ENCODE data around the gene PACS2. TPM values are rescaled to one million over a fixed set of nuclear protein-coding genes. Genes with fewer than 3 reads are reported as not detected.

The PACS2 gene
- total RNA-seq, 1 experiment from 2014 or later, result 100 TPM

DNA sequence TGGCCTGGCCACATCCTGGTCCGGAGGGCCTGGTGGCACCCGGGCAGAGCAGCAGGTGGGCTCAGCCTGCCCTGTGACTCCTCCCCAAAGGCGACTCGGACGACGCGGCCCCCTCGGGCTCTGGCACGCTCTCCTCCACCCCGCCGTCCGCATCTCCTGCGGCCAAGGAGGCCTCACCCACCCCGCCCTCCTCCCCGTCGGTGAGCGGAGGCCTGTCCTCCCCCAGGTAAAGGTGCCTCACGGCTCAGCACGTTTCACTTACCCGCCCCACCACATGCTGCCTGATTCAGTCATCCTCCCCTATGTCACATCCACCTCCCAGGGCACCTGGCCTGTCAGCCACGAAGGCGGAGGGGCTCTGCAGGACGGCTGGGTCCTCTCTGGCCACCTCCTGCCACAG lies 77.0 kb downstream of the PACS2 start:
- Mint-ChIP-seq H3K4me1 (no peaks in the 10 kb centered on the region), H3K4me3 (no peak overlapping the region), H3K27me3 (ENCODE audit: low read depth) (no peaks in the 10 kb centered on the region), H3K27ac (peak overlapping the region; percentile 38; the same call in 1 of the 2 replicates), H3K36me3 (peaks cover 3% of the 10 kb centered on the region; the same call in 1 of the 2 replicates), H3K9me3 (no peaks in the 10 kb centered on the region)
- no peak for ATAC-seq
- POLR2A ChIA-PET, result no interaction called here
- CTCF ChIA-PET, result interaction anchor here (1.7 kb wide), 1 partner anchor 14 kb away, joined by 4 read pairs; no protein-coding TSS in a partner anchor
- TF ChIP-seq ZNF281 (CRISPR knock-in tag; IDR thresholded peaks at IDR 0.05) (no peak), NFYB (CRISPR knock-in tag; conservative IDR thresholded peaks at IDR 0.05; ENCODE audit: low read depth) (no peak), HMGA2 (CRISPR knock-in tag; IDR thresholded peaks at IDR 0.05) (no peak), SP1 (CRISPR knock-in tag; conservative IDR thresholded peaks at IDR 0.05) (no peak), ZNF317 (CRISPR knock-in tag; IDR thresholded peaks at IDR 0.05; ENCODE audit: borderline replicate concordance, low read depth) (no peak), PRDM15 (CRISPR knock-in tag; IDR thresholded peaks at IDR 0.05) (no peak), TEAD1 (CRISPR knock-in tag; IDR thresholded peaks at IDR 0.05) (no peak)
- DNase-seq (ENCODE audit: low spot score), result no peak

- no peak overlapping the region for H3K27ac Mint-ChIP-seq
- H3K9me3 Mint-ChIP-seq, result no peaks in the 10 kb centered on the region
- no peak for TF ChIP-seq ETV6 (CRISPR knock-in tag; IDR thresholded peaks at IDR 0.05)
- H3K27me3 Mint-ChIP-seq (ENCODE audit: low read depth), result peaks cover under 1% of the 10 kb centered on the region
- CTCF ChIA-PET, result interaction anchor here (1.7 kb wide), 1 partner anchor 15 kb away, joined by 4 read pairs; no protein-coding TSS in a partner anchor
- H3K4me1 Mint-ChIP-seq, result no peaks in the 10 kb centered on the region
- ATAC-seq (no peak), DNase-seq (ENCODE audit: low spot score) (no peak)
- peaks cover 3% of the 10 kb centered on the region; the same call in 1 of the 2 replicates for H3K36me3 Mint-ChIP-seq
- POLR2A ChIA-PET, result no interaction called here
- no peak overlapping the region for H3K4me3 Mint-ChIP-seq
Observed at GRCh38 chr14:105392131-105393090, 77.9 kb downstream of the PACS2 start.

DNA sequence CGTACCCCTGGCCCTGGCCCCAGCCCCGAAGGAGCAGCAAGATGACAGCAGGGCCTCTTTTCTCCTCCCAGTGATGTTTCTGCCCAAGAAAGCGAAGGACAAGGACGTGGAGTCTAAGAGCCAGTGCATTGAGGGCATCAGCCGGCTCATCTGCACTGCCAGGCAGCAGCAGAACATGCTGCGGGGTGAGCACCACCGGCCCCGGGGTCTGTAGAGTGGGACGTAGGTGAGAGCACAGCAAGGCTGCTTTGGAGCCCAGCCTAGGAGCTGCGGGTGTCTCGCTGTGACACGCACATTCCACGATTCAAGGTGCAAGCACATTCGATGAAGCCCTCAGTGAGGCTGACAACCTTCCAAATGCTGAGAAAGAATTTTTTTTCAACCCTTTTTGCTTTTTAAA lies 78.6 kb downstream of the PACS2 start:
- ChIA-PET CTCF (interaction anchor here (1.7 kb wide), 1 partner anchor 97 kb away, joined by 8 read pairs; no protein-coding TSS in a partner anchor), POLR2A (no interaction called here)
- Mint-ChIP-seq H3K4me1 (no peaks in the 10 kb centered on the region), H3K4me3 (no peak overlapping the region), H3K27ac (no peak overlapping the region), H3K27me3 (ENCODE audit: low read depth) (peaks cover 6% of the 10 kb centered on the region), H3K36me3 (peaks cover 3% of the 10 kb centered on the region; the same call in 1 of the 2 replicates), H3K9me3 (no peaks in the 10 kb centered on the region)
- DNase-seq (ENCODE audit: low spot score), result no peak
- no peak for TF ChIP-seq ZNF512 (CRISPR knock-in tag; IDR thresholded peaks at IDR 0.05; ENCODE audit: borderline replicate concordance)
- ATAC-seq, result no peak
